HEK293 (cell line): ENCODE results near the gene TRIM40.
A peak's percentile ranks its signal among the peaks of the same experiment; 100 is the strongest.

Experiments
- BCL11A ChIP-seq: fragments of 450-650 bp; formaldehyde crosslinking; IDR thresholded peaks from 2 replicates; pipeline ENCODE4 v1.5.1; 2016; ENCODE audit warnings: low read depth, missing biosample characterization, missing genetic modification characterization
- BCL11B ChIP-seq: fragments of 450-650 bp; formaldehyde crosslinking; IDR thresholded peaks from 2 replicates; pipeline ENCODE4 v1.5.1; 2016; ENCODE audit warnings: low read depth, missing biosample characterization, missing genetic modification characterization
- HOXC10 ChIP-seq: sonication (generic); formaldehyde crosslinking; IDR thresholded peaks from 2 replicates; pipeline ENCODE4 v1.8.1; 2023; ENCODE audit warnings: mild to moderate bottlenecking, missing genetic modification reagents
- IKZF3 ChIP-seq: fragments of 450-650 bp; IDR thresholded peaks from 2 replicates; pipeline ENCODE4 v1.5.0; 2018; ENCODE audit warnings: missing biosample characterization, mild to moderate bottlenecking, missing genetic modification characterization, moderate library complexity
- KLF10 ChIP-seq: fragments of 450-650 bp; IDR thresholded peaks from 2 replicates; pipeline ENCODE4 v1.5.1; 2018; ENCODE audit warnings: missing biosample characterization, mild to moderate bottlenecking, missing genetic modification characterization
- KLF8 ChIP-seq: fragments of 450-650 bp; formaldehyde crosslinking; IDR thresholded peaks from 2 replicates; pipeline ENCODE4 v1.5.1; 2016; ENCODE audit warnings: missing biosample characterization, missing genetic modification characterization
- PATZ1 ChIP-seq: fragments of 450-650 bp; formaldehyde crosslinking; IDR thresholded peaks from 2 replicates; pipeline ENCODE4 v1.5.1; 2016; ENCODE audit warnings: missing biosample characterization, missing genetic modification characterization
- PRDM1 ChIP-seq: fragments of 450-650 bp; formaldehyde crosslinking; IDR thresholded peaks from 2 replicates; pipeline ENCODE4; 2016; ENCODE audit warnings: missing biosample characterization, missing genetic modification characterization
- PRDM6 ChIP-seq: fragments of 450-650 bp; formaldehyde crosslinking; IDR thresholded peaks from 2 replicates; pipeline ENCODE4 v1.5.1; 2017; ENCODE audit warnings: missing biosample characterization, missing genetic modification characterization
- SP7 ChIP-seq: fragments of 450-650 bp; formaldehyde crosslinking; IDR thresholded peaks from 2 replicates; pipeline ENCODE4 v1.5.1; 2016; ENCODE audit warnings: missing biosample characterization, missing genetic modification characterization
- WT1 ChIP-seq: fragments of 450-650 bp; formaldehyde crosslinking; IDR thresholded peaks from 2 replicates; pipeline ENCODE4 v1.5.1; 2016; ENCODE audit warnings: missing biosample characterization, missing genetic modification characterization
- YY2 ChIP-seq: fragments of 450-650 bp; formaldehyde crosslinking; IDR thresholded peaks from 2 replicates; pipeline ENCODE4 v1.5.1; 2016; ENCODE audit warnings: missing biosample characterization, missing genetic modification characterization
- ZBTB10 ChIP-seq: fragments of 450-650 bp; formaldehyde crosslinking; IDR thresholded peaks from 2 replicates; pipeline ENCODE4 v1.5.1; 2016; ENCODE audit warnings: missing biosample characterization, missing genetic modification characterization
- ZEB2 ChIP-seq: fragments of 450-650 bp; formaldehyde crosslinking; IDR thresholded peaks from 2 replicates; pipeline ENCODE4 v1.5.1; 2016; ENCODE audit warnings: missing biosample characterization, missing genetic modification characterization
- ZIC2 ChIP-seq: fragments of 450-650 bp; formaldehyde crosslinking; IDR thresholded peaks from 2 replicates; pipeline ENCODE4 v1.5.1; 2016; ENCODE audit warnings: missing biosample characterization, missing genetic modification characterization
- ZNF18 ChIP-seq: fragments of 450-650 bp; formaldehyde crosslinking; IDR thresholded peaks from 2 replicates; pipeline ENCODE4 v1.5.1; 2016; ENCODE audit warnings: missing biosample characterization, missing genetic modification characterization
- ZNF2 ChIP-seq: fragments of 450-650 bp; formaldehyde crosslinking; IDR thresholded peaks from 2 replicates; pipeline ENCODE4 v1.5.1; 2016; ENCODE audit warnings: missing biosample characterization, missing genetic modification characterization
- ZNF202 ChIP-seq: fragments of 450-650 bp; formaldehyde crosslinking; IDR thresholded peaks from 2 replicates; pipeline ENCODE4 v1.5.1; 2016; ENCODE audit warnings: missing biosample characterization, missing genetic modification characterization, borderline replicate concordance
- ZNF423 ChIP-seq: fragments of 450-650 bp; formaldehyde crosslinking; IDR thresholded peaks from 2 replicates; pipeline ENCODE4 v1.5.1; 2016; ENCODE audit warnings: missing biosample characterization, missing genetic modification characterization
- ZNF518A ChIP-seq: fragments of 450-650 bp; formaldehyde crosslinking; conservative IDR thresholded peaks from 2 replicates; pipeline ENCODE4 v1.5.1; 2016; ENCODE audit warnings: low read depth, missing biosample characterization, missing genetic modification characterization
- ZNF560 ChIP-seq: fragments of 450-650 bp; formaldehyde crosslinking; IDR thresholded peaks from 2 replicates; pipeline ENCODE4 v1.5.1; 2017; ENCODE audit warnings: missing biosample characterization, missing genetic modification characterization, borderline replicate concordance
- ZNF623 ChIP-seq: fragments of 450-650 bp; formaldehyde crosslinking; IDR thresholded peaks from 2 replicates; pipeline ENCODE4 v1.5.1; 2016; ENCODE audit warnings: missing biosample characterization, missing genetic modification characterization
- ZNF660 ChIP-seq: fragments of 450-650 bp; IDR thresholded peaks from 2 replicates; pipeline ENCODE4 v1.5.1; 2018; ENCODE audit warnings: missing biosample characterization, mild to moderate bottlenecking, missing genetic modification characterization
- ZNF701 ChIP-seq: fragments of 450-650 bp; formaldehyde crosslinking; IDR thresholded peaks from 2 replicates; pipeline ENCODE4 v1.5.1; 2016; ENCODE audit warnings: missing biosample characterization, missing genetic modification characterization
- ZNF837 ChIP-seq: fragments of 450-650 bp; formaldehyde crosslinking; IDR thresholded peaks from 2 replicates; pipeline ENCODE4 v1.5.1; 2016; ENCODE audit warnings: missing biosample characterization, missing genetic modification characterization
- ZNF843 ChIP-seq: fragments of 450-650 bp; formaldehyde crosslinking; IDR thresholded peaks from 2 replicates; pipeline ENCODE4 v1.5.1; 2016; ENCODE audit warnings: missing biosample characterization, missing genetic modification characterization

TRIM40 gene

GRCh38 chr6:30154709-30155519 is 19.0 kb downstream of the TRIM40 start (continued):
- TF ChIP-seq ZNF837 (tag by site-specific recombination) (no peak), ZNF660 (tag by site-specific recombination) (peak; percentile 94), ZNF518A (tag by site-specific recombination) (peak; percentile 63), BCL11A (tag by site-specific recombination) (0 out of 2 replicates have a peak, but pooled peaks have one; percentile 41), SP7 (peak; percentile 87), KLF10 (0 out of 2 replicates have a peak, but pooled peaks have one; percentile 25), IKZF3 (tag by site-specific recombination) (peak; percentile 97), ZBTB10 (tag by site-specific recombination) (no peak), ZNF18 (tag by site-specific recombination) (peak; percentile 74), HOXC10 (CRISPR knock-in tag) (no peak), BCL11B (tag by site-specific recombination) (peak; percentile 80; the same call in 1 of the 2 replicates), YY2 (tag by site-specific recombination) (no peak), PRDM1 (tag by site-specific recombination) (peak; percentile 75), ZEB2 (tag by site-specific recombination) (peak; percentile 97), PRDM6 (peak; percentile 77), ZNF202 (tag by site-specific recombination) (no peak), ZNF560 (tag by site-specific recombination) (no peak), ZNF701 (tag by site-specific recombination) (no peak), ZNF623 (tag by site-specific recombination) (no peak), ZNF423 (tag by site-specific recombination) (peak; percentile 94), KLF8 (tag by site-specific recombination) (peak; percentile 82), ZNF843 (tag by site-specific recombination) (peak; percentile 92), WT1 (peak; percentile 100), PATZ1 (tag by site-specific recombination) (peak; percentile 94), ZNF2 (tag by site-specific recombination) (peak; percentile 22; the same call in 1 of the 2 replicates), ZIC2 (tag by site-specific recombination) (peak; percentile 99)
